Stimulated activated CD4-positive, alpha-beta T cell treated with anti-CD3 and anti-CD28 coated beads, Interleukin-15, amount 100 ng/mL, for 48 hours (primary cell): ENCODE results near the gene MTCL1.

Source experiments
- DNase-seq, 2 donors: peaks; one replicate each; pipeline ENCODE4 v3.0.0-alpha.2; 2020; ENCODE audit warnings: low read depth in 2 of 2

MTCL1 gene

GRCh38 chr18:8810157-8810556 is 104.8 kb downstream of the MTCL1 start:
- DNase-seq = no peak

GRCh38 chr18:8811115-8811514 is 105.8 kb downstream of the MTCL1 start:
- no peak for DNase-seq

- no peak for DNase-seq
These were observed 107.3 kb downstream of the MTCL1 start for GRCh38 chr18:8812631-8813030.

GRCh38 chr18:8813611-8814010 is 108.3 kb downstream of the MTCL1 start:
- DNase-seq = no peak

GRCh38 chr18:8814206-8814605 is 108.8 kb downstream of the MTCL1 start:
- no peak for DNase-seq

- no peak for DNase-seq
These were observed 110.9 kb downstream of the MTCL1 start for GRCh38 chr18:8816220-8816619.

GRCh38 chr18:8816816-8817215 is 111.5 kb downstream of the MTCL1 start:
- no peak for DNase-seq

GRCh38 chr18:8818982-8819381 is 113.6 kb downstream of the MTCL1 start:
- no peak for DNase-seq

GRCh38 chr18:8820396-8821082 is 115.2 kb downstream of the MTCL1 start:
- DNase-seq = no peak

GRCh38 chr18:8821083-8821465 is 115.7 kb downstream of the MTCL1 start:
- no peak for DNase-seq

GRCh38 chr18:8821531-8821930 is 116.2 kb downstream of the MTCL1 start:
- DNase-seq = no peak

- DNase-seq = no peak
These were observed 117.3 kb downstream of the MTCL1 start for GRCh38 chr18:8822643-8823042.

- no peak for DNase-seq
These were observed 118.2 kb downstream of the MTCL1 start for GRCh38 chr18:8823530-8823929.

- no peak for DNase-seq
These were observed 119.5 kb downstream of the MTCL1 start for GRCh38 chr18:8824846-8825245.

GRCh38 chr18:8825273-8825672 is 119.9 kb downstream of the MTCL1 start:
- DNase-seq = no peak

GRCh38 chr18:8825729-8826375 is 120.5 kb downstream of the MTCL1 start:
- DNase-seq = no peak

GRCh38 chr18:8826514-8826913 is 121.2 kb downstream of the MTCL1 start:
- DNase-seq = no peak

GRCh38 chr18:8826971-8827370 is 121.6 kb downstream of the MTCL1 start:
- DNase-seq = no peak

GRCh38 chr18:8828300-8828699 is 122.9 kb downstream of the MTCL1 start:
- no peak for DNase-seq

- no peak for DNase-seq
These were observed 123.4 kb downstream of the MTCL1 start for GRCh38 chr18:8828798-8829197.

- DNase-seq = no peak
These were observed 125.0 kb downstream of the MTCL1 start for GRCh38 chr18:8830067-8831060.

- DNase-seq = no peak
These were observed 125.8 kb downstream of the MTCL1 start for GRCh38 chr18:8831112-8831511.
